PFSK-1 (cell line): Measurements from ENCODE around the gene SUCLG2.

Source experiments
- POLR2AphosphoS5 ChIP-seq: IDR thresholded peaks from 2 replicates; pipeline ENCODE4 v1.6.1; 2012; ENCODE audit warnings: low read depth, mild to moderate bottlenecking, control low read depth, low read length, moderate library complexity
- REST ChIP-seq, 2 experiments: IDR thresholded peaks; 2 replicates each; pipeline versions ENCODE4 v1.6.1 to v1.8.0; 2011 to 2012; ENCODE audit warnings: low read depth in 2 of 2, low read length in 2 of 2, control low read depth in 1 of 2, inconsistent platforms in 1 of 2, mild to moderate bottlenecking in 1 of 2, moderate library complexity in 1 of 2; ENCODE audit not compliant: insufficient read depth in 1 of 2

DNA sequence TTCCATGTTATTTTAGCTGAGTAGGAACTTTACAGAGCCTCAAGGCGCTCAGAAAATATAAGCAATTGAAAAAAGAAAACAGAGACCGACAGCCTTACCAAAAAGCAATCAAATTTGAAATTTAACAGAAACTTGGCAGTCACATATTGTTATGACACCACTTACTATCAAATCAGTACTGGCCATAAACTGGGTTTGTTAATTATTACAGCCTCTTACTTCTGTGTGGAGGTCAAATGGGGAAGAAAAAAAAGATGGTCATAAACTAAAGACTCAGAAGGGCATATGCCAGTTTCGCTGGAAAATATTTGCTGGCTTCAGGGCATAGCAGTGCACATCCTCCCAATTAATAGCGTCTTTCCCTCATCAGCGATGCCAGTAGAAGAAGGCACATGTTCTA, 45.5 kb upstream of the SUCLG2 start:
- TF ChIP-seq POLR2AphosphoS5 (no peak), REST (IDR thresholded peaks at IDR 0.05; ENCODE audit: insufficient read depth in 1 of 2, low read depth in 2 of 2, low read length in 2 of 2) (no peak)
